ENCODE data around the gene SCGB1D1.
"Not testable (repeated sequence)": the region's sequence is repeated elsewhere in the genome, so short reads cannot be mapped to it uniquely, and the experiment has no call there.

DNA sequence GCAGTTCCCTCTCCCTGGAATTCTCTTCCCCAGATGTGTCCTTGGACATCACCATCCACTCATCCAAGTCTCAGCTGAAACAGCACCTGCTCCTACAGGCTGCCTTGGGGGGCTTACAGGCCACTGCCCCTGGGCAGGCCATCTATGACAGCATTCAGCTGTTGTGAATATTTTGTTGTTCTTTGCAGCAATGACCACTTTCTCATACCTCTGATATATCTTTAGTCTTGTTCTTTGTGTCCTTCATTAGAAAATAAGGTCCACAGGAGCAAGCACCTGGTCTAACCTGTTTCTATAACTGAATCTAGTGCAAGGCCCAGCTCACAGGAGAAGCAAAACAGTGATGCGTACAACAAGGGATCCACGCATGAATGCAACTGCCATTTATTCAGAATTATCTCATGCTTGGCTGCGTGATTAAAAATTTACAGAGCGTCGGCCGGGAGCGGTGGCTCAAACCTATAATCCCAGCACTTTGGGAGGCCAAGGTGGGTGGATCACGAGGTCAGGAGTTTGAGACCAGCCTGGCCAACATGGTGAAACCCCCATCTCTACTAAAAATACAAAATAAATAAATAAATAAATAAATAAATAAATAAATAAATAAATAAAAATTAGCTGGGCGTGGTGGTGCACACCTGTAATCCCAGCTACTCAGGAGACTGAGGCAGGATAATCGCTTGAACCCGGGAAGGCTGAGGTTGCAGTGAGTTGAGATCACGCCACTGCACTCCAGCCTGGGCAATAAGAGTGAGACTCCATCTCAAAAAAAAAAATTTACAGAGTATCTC lies 16.5 kb downstream of the SCGB1D1 start:
- TF ChIP-seq, protein P1, sequence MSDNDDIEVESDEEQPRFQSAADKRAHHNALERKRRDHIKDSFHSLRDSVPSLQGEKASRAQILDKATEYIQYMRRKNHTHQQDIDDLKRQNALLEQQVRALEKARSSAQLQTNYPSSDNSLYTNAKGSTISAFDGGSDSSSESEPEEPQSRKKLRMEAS (IDR thresholded peaks at IDR 0.05): not testable (repeated sequence)
- TF ChIP-seq, protein P2, sequence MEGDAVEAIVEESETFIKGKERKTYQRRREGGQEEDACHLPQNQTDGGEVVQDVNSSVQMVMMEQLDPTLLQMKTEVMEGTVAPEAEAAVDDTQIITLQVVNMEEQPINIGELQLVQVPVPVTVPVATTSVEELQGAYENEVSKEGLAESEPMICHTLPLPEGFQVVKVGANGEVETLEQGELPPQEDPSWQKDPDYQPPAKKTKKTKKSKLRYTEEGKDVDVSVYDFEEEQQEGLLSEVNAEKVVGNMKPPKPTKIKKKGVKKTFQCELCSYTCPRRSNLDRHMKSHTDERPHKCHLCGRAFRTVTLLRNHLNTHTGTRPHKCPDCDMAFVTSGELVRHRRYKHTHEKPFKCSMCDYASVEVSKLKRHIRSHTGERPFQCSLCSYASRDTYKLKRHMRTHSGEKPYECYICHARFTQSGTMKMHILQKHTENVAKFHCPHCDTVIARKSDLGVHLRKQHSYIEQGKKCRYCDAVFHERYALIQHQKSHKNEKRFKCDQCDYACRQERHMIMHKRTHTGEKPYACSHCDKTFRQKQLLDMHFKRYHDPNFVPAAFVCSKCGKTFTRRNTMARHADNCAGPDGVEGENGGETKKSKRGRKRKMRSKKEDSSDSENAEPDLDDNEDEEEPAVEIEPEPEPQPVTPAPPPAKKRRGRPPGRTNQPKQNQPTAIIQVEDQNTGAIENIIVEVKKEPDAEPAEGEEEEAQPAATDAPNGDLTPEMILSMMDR (IDR thresholded peaks at IDR 0.05 in 2 of 3, conservative IDR thresholded peaks at IDR 0.05 in 1 of 3; ENCODE audit: borderline replicate concordance in 1 of 3, insufficient read depth in 1 of 3, low read depth in 2 of 3, low read length in 2 of 3): not testable (repeated sequence)
- TF ChIP-seq TCF7L2 (IDR thresholded peaks at IDR 0.05; ENCODE audit: borderline replicate concordance, extremely low read depth, insufficient read depth, insufficient read length); RAD21 (IDR thresholded peaks at IDR 0.05; ENCODE audit: low read depth); SIN3A (IDR thresholded peaks at IDR 0.05; ENCODE audit: low read depth); CEBPB (IDR thresholded peaks at IDR 0.05; ENCODE audit: low read depth); EZH2phosphoT487 (IDR thresholded peaks at IDR 0.05; ENCODE audit: borderline replicate concordance); SRF (IDR thresholded peaks at IDR 0.05; ENCODE audit: low read depth); POLR2A (IDR thresholded peaks at IDR 0.05; ENCODE audit: borderline replicate concordance, extremely low read depth, insufficient read depth, insufficient read length); EZH2 (IDR thresholded peaks at IDR 0.05); POLR2AphosphoS5 (IDR thresholded peaks at IDR 0.05; ENCODE audit: low read depth, low read length); ZNF274 (IDR thresholded peaks at IDR 0.05; ENCODE audit: low read depth, low read length); FOSL1 (IDR thresholded peaks at IDR 0.05; ENCODE audit: low read depth): not testable (repeated sequence)
- TF ChIP-seq, protein P3, sequence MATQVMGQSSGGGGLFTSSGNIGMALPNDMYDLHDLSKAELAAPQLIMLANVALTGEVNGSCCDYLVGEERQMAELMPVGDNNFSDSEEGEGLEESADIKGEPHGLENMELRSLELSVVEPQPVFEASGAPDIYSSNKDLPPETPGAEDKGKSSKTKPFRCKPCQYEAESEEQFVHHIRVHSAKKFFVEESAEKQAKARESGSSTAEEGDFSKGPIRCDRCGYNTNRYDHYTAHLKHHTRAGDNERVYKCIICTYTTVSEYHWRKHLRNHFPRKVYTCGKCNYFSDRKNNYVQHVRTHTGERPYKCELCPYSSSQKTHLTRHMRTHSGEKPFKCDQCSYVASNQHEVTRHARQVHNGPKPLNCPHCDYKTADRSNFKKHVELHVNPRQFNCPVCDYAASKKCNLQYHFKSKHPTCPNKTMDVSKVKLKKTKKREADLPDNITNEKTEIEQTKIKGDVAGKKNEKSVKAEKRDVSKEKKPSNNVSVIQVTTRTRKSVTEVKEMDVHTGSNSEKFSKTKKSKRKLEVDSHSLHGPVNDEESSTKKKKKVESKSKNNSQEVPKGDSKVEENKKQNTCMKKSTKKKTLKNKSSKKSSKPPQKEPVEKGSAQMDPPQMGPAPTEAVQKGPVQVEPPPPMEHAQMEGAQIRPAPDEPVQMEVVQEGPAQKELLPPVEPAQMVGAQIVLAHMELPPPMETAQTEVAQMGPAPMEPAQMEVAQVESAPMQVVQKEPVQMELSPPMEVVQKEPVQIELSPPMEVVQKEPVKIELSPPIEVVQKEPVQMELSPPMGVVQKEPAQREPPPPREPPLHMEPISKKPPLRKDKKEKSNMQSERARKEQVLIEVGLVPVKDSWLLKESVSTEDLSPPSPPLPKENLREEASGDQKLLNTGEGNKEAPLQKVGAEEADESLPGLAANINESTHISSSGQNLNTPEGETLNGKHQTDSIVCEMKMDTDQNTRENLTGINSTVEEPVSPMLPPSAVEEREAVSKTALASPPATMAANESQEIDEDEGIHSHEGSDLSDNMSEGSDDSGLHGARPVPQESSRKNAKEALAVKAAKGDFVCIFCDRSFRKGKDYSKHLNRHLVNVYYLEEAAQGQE (IDR thresholded peaks at IDR 0.05; ENCODE audit: low read depth): not testable (repeated sequence)
